SK-N-SH (cell line): ENCODE data around the gene FASTK.

Experiments
- EP300 ChIP-seq, 2 experiments: IDR thresholded peaks; 2 replicates each; pipeline versions ENCODE4 v1.4.0 to v1.6.1; 2012; ENCODE audit warnings: borderline replicate concordance in 1 of 2, low read depth in 1 of 2, low read length in 1 of 2
- FOSL2 ChIP-seq: IDR thresholded peaks from 2 replicates; pipeline ENCODE4 v1.4.0; 2012; ENCODE audit warnings: low read depth, mild to moderate bottlenecking, moderate library complexity, borderline replicate concordance
- FOXJ3 ChIP-seq: sonication (generic); formaldehyde crosslinking; IDR thresholded peaks from 2 replicates; pipeline ENCODE4 v1.5.1; 2020; ENCODE audit warnings: mild to moderate bottlenecking, missing genetic modification reagents
- JUND ChIP-seq: IDR thresholded peaks from 2 replicates; pipeline ENCODE4 v1.4.0; 2012
- NFIC ChIP-seq: IDR thresholded peaks from 2 replicates; pipeline ENCODE4 v1.4.0; 2012; ENCODE audit warnings: borderline replicate concordance
- POLR2AphosphoS5 ChIP-seq: IDR thresholded peaks from 2 replicates; pipeline ENCODE4 v1.6.1; 2012; ENCODE audit warnings: low read depth, low read length
- RFX5 ChIP-seq: IDR thresholded peaks from 2 replicates; pipeline ENCODE4 v1.6.1; 2012; ENCODE audit warnings: mild to moderate bottlenecking, improper control_type of control experiment, low read length
- SMC3 ChIP-seq: IDR thresholded peaks from 2 replicates; pipeline ENCODE4 v1.6.1; 2012; ENCODE audit warnings: low read depth, low read length, improper control_type of control experiment
- TAF1 ChIP-seq: IDR thresholded peaks from 2 replicates; pipeline ENCODE4 v1.6.1; 2012; ENCODE audit warnings: low read depth, mild to moderate bottlenecking, low read length, moderate library complexity, borderline replicate concordance
- TCF12 ChIP-seq: IDR thresholded peaks from 2 replicates; pipeline ENCODE4 v1.4.0; 2012
- YY1 ChIP-seq: IDR thresholded peaks from 2 replicates; pipeline ENCODE4 v1.4.0; 2012; ENCODE audit warnings: low read depth, mild to moderate bottlenecking
- TF ChIP-seq, protein P1 (sequence below): fragments of 200-600 bp; sonication (generic); IDR thresholded peaks from 2 replicates; pipeline ENCODE4 v1.6.1; 2017; ENCODE audit warnings: antibody characterized with exemption, mild to moderate bottlenecking, moderate library complexity
- TF ChIP-seq, protein P2 (sequence below): IDR thresholded peaks from 2 replicates; pipeline ENCODE4 v1.4.0; 2012; ENCODE audit warnings: low read depth, borderline replicate concordance
- TF ChIP-seq, protein P3 (sequence below): IDR thresholded peaks from 2 replicates; pipeline ENCODE4 v1.4.0; 2012; ENCODE audit warnings: low read depth

DNA sequence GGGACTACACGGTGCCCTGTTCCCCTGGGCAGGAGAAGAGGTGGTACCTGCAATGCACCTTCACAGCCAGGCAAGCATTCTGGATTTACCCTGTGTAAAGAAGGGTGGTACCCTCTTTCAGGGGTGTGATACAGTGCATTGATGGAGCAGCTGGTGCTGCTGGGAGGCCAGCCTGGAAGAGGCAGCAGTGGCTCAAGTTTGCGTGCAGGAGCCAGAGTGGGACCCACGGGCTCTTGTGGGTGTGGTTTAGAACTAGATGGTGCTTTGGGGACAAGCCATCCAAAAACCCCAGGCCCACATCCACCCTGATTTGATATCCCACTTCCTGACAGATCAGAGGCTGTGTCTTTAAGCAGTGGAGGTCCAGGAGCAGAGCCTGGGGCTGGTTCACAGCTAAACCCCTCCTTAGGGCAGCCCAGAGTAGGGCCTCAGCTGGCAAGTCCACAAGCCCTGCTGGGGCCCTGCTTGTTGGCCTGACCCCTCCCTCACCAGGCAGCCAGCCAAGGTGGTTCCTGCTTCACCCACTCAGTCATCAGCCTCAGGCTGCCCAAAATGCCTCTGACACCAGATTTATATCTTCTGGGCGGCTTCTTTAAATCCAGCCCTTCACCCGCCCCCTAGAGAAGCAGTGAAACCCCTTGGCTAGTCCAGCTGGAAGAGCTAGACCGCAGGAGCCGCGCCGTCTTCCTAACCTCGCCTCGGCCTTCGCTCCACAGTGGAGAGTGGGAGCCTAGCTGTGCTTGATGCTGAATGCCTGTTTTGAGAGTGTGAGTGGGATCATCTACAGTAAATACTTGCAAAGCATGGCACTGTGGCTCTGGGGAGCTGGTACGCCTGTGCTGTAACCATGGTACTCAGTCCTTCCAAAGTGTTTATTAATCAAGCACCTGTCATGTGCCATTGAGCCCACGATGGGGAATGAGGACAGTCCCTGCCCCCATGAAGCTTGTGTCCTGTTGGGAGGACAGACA is 33.7 kb downstream of the FASTK start:
- TF ChIP-seq, protein P1, sequence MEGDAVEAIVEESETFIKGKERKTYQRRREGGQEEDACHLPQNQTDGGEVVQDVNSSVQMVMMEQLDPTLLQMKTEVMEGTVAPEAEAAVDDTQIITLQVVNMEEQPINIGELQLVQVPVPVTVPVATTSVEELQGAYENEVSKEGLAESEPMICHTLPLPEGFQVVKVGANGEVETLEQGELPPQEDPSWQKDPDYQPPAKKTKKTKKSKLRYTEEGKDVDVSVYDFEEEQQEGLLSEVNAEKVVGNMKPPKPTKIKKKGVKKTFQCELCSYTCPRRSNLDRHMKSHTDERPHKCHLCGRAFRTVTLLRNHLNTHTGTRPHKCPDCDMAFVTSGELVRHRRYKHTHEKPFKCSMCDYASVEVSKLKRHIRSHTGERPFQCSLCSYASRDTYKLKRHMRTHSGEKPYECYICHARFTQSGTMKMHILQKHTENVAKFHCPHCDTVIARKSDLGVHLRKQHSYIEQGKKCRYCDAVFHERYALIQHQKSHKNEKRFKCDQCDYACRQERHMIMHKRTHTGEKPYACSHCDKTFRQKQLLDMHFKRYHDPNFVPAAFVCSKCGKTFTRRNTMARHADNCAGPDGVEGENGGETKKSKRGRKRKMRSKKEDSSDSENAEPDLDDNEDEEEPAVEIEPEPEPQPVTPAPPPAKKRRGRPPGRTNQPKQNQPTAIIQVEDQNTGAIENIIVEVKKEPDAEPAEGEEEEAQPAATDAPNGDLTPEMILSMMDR, result no peak
- TF ChIP-seq, protein P2, sequence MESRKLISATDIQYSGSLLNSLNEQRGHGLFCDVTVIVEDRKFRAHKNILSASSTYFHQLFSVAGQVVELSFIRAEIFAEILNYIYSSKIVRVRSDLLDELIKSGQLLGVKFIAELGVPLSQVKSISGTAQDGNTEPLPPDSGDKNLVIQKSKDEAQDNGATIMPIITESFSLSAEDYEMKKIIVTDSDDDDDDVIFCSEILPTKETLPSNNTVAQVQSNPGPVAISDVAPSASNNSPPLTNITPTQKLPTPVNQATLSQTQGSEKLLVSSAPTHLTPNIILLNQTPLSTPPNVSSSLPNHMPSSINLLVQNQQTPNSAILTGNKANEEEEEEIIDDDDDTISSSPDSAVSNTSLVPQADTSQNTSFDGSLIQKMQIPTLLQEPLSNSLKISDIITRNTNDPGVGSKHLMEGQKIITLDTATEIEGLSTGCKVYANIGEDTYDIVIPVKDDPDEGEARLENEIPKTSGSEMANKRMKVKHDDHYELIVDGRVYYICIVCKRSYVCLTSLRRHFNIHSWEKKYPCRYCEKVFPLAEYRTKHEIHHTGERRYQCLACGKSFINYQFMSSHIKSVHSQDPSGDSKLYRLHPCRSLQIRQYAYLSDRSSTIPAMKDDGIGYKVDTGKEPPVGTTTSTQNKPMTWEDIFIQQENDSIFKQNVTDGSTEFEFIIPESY, result no peak
- TF ChIP-seq FOXJ3 (CRISPR knock-in tag) (peak; percentile 27; the same call in 1 of the 2 replicates), EP300 (IDR thresholded peaks at IDR 0.05; ENCODE audit: borderline replicate concordance in 1 of 2, low read depth in 1 of 2, low read length in 1 of 2) (no peak; a peak in 1 of 4 replicates), YY1 (no peak), TAF1 (no peak), POLR2AphosphoS5 (peak; percentile 43; the same call in 1 of the 2 replicates), RFX5 (no peak), NFIC (peak; percentile 94), SMC3 (no peak; the same call in 1 of the 2 replicates), TCF12 (peak; percentile 80; the same call in 1 of the 2 replicates), JUND (no peak; the same call in 1 of the 2 replicates), FOSL2 (peak; percentile 20; the same call in 1 of the 2 replicates)
- TF ChIP-seq, protein P3, sequence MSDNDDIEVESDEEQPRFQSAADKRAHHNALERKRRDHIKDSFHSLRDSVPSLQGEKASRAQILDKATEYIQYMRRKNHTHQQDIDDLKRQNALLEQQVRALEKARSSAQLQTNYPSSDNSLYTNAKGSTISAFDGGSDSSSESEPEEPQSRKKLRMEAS, result 0 out of 2 replicates have a peak, but pooled peaks have one; percentile 45
